ENCODE measurements around the gene DCDC1.

DNA sequence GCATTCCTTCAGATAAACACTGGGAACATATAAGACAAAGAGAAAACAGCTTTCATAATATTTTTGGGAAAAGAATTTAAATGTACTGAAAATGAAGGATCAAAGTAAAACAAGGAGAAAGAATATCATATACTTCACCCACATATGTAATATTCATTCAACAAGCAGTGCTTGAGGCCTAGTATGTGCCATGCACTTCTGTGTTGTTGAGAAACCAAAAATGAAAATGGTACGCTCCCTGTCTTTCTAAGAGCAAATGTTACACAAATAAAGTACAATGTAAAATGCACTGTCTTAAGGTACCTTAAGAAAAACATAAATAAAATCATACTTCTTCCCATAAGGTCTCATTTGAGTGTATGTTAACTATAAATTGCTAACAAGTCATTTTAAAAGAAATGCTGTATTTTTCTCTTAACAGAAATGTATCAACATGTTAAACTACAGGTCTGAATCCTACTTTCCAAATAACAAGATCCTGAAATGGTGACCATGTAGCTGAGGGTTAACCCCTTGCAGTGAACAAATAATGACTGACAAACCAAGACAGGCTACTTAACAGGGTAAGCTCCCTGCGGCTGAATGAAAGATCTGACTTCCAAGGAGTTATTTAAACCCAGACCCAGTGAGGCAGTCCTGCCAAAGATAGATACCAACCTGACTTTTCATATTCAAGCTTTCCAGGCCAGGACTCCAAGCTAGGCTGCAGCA is 377.6 kb downstream of the DCDC1 start:
- TF ChIP-seq RHOXF2B (CRISPR knock-in tag; conservative IDR thresholded peaks at IDR 0.05) (no peak), ETV6 (IDR thresholded peaks at IDR 0.05; ENCODE audit: borderline replicate concordance in 1 of 2, low read depth in 2 of 2, low read length in 1 of 2) (no peak), ETV6 (CRISPR knock-in tag; IDR thresholded peaks at IDR 0.05; ENCODE audit: borderline replicate concordance) (no peak), DACH1 (IDR thresholded peaks at IDR 0.05; ENCODE audit: partially characterized antibody) (no peak), MYC (IDR thresholded peaks at IDR 0.05; ENCODE audit: low read depth, low read length) (no peak), MYC (CRISPR knock-in tag; IDR thresholded peaks at IDR 0.05; ENCODE audit: borderline replicate concordance, low read depth) (no peak), JUND (IDR thresholded peaks at IDR 0.05; ENCODE audit: borderline replicate concordance, low read depth, low read length) (no peak), JUND (tag; IDR thresholded peaks at IDR 0.05; ENCODE audit: borderline replicate concordance, low read depth, low read length) (no peak), ZNF76 (CRISPR knock-in tag; IDR thresholded peaks at IDR 0.05; ENCODE audit: borderline replicate concordance) (no peak)
- TF ChIP-seq, protein P1, sequence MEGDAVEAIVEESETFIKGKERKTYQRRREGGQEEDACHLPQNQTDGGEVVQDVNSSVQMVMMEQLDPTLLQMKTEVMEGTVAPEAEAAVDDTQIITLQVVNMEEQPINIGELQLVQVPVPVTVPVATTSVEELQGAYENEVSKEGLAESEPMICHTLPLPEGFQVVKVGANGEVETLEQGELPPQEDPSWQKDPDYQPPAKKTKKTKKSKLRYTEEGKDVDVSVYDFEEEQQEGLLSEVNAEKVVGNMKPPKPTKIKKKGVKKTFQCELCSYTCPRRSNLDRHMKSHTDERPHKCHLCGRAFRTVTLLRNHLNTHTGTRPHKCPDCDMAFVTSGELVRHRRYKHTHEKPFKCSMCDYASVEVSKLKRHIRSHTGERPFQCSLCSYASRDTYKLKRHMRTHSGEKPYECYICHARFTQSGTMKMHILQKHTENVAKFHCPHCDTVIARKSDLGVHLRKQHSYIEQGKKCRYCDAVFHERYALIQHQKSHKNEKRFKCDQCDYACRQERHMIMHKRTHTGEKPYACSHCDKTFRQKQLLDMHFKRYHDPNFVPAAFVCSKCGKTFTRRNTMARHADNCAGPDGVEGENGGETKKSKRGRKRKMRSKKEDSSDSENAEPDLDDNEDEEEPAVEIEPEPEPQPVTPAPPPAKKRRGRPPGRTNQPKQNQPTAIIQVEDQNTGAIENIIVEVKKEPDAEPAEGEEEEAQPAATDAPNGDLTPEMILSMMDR (IDR thresholded peaks at IDR 0.05 in 2 of 3, conservative IDR thresholded peaks at IDR 0.05 in 1 of 3; ENCODE audit: insufficient read depth in 2 of 3, low read depth in 1 of 3, low read length in 3 of 3) = no peak
- TF ChIP-seq, protein P2, sequence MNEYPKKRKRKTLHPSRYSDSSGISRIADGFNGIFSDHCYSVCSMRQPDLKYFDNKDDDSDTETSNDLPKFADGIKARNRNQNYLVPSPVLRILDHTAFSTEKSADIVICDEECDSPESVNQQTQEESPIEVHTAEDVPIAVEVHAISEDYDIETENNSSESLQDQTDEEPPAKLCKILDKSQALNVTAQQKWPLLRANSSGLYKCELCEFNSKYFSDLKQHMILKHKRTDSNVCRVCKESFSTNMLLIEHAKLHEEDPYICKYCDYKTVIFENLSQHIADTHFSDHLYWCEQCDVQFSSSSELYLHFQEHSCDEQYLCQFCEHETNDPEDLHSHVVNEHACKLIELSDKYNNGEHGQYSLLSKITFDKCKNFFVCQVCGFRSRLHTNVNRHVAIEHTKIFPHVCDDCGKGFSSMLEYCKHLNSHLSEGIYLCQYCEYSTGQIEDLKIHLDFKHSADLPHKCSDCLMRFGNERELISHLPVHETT (CRISPR knock-in tag; conservative IDR thresholded peaks at IDR 0.05 in 1 of 2, IDR thresholded peaks at IDR 0.05 in 1 of 2) = no peak
- TF ChIP-seq, protein P3, sequence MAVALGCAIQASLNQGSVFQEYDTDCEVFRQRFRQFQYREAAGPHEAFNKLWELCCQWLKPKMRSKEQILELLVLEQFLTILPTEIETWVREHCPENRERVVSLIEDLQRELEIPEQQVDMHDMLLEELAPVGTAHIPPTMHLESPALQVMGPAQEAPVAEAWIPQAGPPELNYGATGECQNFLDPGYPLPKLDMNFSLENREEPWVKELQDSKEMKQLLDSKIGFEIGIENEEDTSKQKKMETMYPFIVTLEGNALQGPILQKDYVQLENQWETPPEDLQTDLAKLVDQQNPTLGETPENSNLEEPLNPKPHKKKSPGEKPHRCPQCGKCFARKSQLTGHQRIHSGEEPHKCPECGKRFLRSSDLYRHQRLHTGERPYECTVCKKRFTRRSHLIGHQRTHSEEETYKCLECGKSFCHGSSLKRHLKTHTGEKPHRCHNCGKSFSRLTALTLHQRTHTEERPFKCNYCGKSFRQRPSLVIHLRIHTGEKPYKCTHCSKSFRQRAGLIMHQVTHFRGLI (CRISPR knock-in tag; IDR thresholded peaks at IDR 0.05) = no peak

Data from K562 (cell line).